H1 (cell line): ENCODE measurements around the gene RRBP1. TPM values are rescaled to one million over a fixed set of nuclear protein-coding genes. Genes with fewer than 3 reads are reported as not detected.

Experiments
- polyA plus RNA-seq, 7 experiments: library from polyadenylated mRNA; depleted of rRNA in 3 of 7; stranded (reverse) in 5 of 7; unstranded in 2 of 7; fragments of >200 nt in 5 of 7; fragments of 200-250 nt in 2 of 7; gene quantifications; 1 replicate in 5 of 7; 2 replicates in 1 of 7; 4 replicates in 1 of 7; pipeline versions ENCODE4 v1.2.1 to v1.2.3, GENCODE V29; 2011 to 2013; ENCODE audit warnings: missing spikeins in 2 of 7, mixed read lengths in 2 of 7
- total RNA-seq: library from RNA; stranded (reverse); fragmentation: NEBNext Ultra II Directional; extraction: Animal tissue kit (Norgen Biotek cat#: 25700); gene quantifications from 2 replicates; pipeline ENCODE4 v1.2.1, GENCODE V29; 2021
- TF ChIP-seq, protein P1 (sequence below), 3 experiments: IDR thresholded peaks; 1 replicate in 2 of 3; 2 replicates in 1 of 3; pipeline versions ENCODE4 v1.5.1 to v1.6.1; 2011; ENCODE audit warnings: low read length in 3 of 3, mild to moderate bottlenecking in 3 of 3, inconsistent platforms in 2 of 3, low read depth in 1 of 3, moderate library complexity in 1 of 3; ENCODE audit not compliant: insufficient read depth in 1 of 3; ENCODE audit errors: control extremely low read depth in 1 of 3

The RRBP1 gene
- total and polyA plus RNA-seq, 2 of the 8 experiments (the other 6 are each of a cell fraction or from before 2014, with no cell fraction given): 15.9 to 157 TPM

DNA sequence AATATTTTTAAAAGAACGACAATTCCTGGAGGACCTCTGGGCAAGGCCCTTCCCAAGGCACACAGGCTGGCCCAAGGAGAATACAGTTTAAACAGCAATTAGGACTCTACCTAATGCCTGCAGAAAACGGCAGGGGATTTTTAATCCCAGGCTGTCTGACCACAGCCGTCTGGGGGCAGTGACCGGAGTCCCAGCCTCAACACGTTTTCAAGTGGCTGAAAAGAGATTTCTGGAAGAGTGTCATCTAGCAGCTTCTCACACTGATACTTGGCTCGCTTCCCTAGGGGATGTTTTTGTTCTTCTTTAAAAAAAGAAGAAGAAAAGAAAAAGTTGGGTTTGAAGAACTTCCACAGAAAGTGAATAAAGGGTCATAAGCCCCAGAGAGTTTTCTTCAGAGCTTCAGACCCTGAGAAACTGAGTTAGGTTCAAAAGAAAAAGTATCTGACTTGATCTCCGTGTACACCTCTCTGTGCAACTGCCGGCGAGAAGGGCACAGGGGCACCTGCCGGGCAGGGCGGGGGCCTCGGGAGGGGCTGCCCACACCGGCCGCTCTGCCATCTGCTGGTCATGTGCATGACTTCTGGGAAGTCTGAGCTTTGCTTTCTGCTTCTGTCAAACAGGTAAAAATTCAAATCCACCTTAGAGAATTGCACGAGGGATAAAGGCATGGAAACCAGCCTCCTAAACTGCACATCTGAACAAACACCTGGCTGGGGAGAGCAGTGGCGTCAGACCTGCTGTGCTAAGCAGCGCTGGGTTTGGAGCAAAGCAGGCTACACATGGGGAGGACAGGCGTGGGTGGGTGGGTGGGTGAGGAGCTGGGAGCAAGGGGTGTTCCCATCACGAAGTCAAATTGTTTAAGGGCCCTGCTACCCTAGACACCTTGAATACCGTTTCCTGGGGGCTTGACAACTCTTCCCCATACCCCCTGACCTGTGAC, 33.0 kb downstream of the RRBP1 start (continued):
- TF ChIP-seq, protein P1, sequence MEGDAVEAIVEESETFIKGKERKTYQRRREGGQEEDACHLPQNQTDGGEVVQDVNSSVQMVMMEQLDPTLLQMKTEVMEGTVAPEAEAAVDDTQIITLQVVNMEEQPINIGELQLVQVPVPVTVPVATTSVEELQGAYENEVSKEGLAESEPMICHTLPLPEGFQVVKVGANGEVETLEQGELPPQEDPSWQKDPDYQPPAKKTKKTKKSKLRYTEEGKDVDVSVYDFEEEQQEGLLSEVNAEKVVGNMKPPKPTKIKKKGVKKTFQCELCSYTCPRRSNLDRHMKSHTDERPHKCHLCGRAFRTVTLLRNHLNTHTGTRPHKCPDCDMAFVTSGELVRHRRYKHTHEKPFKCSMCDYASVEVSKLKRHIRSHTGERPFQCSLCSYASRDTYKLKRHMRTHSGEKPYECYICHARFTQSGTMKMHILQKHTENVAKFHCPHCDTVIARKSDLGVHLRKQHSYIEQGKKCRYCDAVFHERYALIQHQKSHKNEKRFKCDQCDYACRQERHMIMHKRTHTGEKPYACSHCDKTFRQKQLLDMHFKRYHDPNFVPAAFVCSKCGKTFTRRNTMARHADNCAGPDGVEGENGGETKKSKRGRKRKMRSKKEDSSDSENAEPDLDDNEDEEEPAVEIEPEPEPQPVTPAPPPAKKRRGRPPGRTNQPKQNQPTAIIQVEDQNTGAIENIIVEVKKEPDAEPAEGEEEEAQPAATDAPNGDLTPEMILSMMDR (IDR thresholded peaks at IDR 0.05; ENCODE audit: control extremely low read depth in 1 of 3, insufficient read depth in 1 of 3, low read depth in 1 of 3, low read length in 3 of 3): peak; percentile 44 to 59 (median 46)
